GOT3 (cell line): Measurements from ENCODE around the gene IDS.
A peak's percentile ranks its signal among the peaks of the same experiment; 100 is the strongest.
"Not testable (repeated sequence)": the region's sequence is repeated elsewhere in the genome, so short reads cannot be mapped to it uniquely, and the experiment has no call there.

Experiments
- DNase-seq: peaks from one replicate; lab custom pipeline; 2025; ENCODE audit warnings: mixed read lengths; lab: John Stamatoyannopoulos, UW

IDS gene

GRCh38 chrX:149498767-149499166 lies 6.3 kb downstream of the IDS start:
- DNase-seq = no peak

- no peak for DNase-seq
Measured at GRCh38 chrX:149497626-149498025, 7.5 kb downstream of the IDS start.

- no peak for DNase-seq
Measured at GRCh38 chrX:149497054-149497453, 8.1 kb downstream of the IDS start.

- no peak for DNase-seq
Measured at GRCh38 chrX:149495573-149496071, 9.5 kb downstream of the IDS start.

GRCh38 chrX:149494844-149495565 lies 10.1 kb downstream of the IDS start:
- no peak for DNase-seq

GRCh38 chrX:149493567-149494562 lies 11.2 kb downstream of the IDS start:
- DNase-seq = no peak

- no peak for DNase-seq
Measured at GRCh38 chrX:149491812-149492211, 13.3 kb downstream of the IDS start.

- DNase-seq = no peak
Measured at GRCh38 chrX:149490100-149490499, 15.0 kb downstream of the IDS start.

GRCh38 chrX:149488411-149489052 lies 16.6 kb downstream of the IDS start:
- DNase-seq = not testable (repeated sequence)

GRCh38 chrX:149488008-149488407 lies 17.1 kb downstream of the IDS start:
- DNase-seq = not testable (repeated sequence)

- no peak for DNase-seq
Measured at GRCh38 chrX:149487292-149487691, 17.8 kb downstream of the IDS start.

- no peak for DNase-seq
Measured at GRCh38 chrX:149476513-149476912, 28.6 kb downstream of the IDS start.

- DNase-seq = no peak
Measured at GRCh38 chrX:149473966-149474365, 31.1 kb downstream of the IDS start.

- DNase-seq = no peak
Measured at GRCh38 chrX:149473092-149473491, 32.0 kb downstream of the IDS start.

- DNase-seq = no peak
Measured at GRCh38 chrX:149472625-149473024, 32.5 kb downstream of the IDS start.

- no peak for DNase-seq
Measured at GRCh38 chrX:149471397-149471796, 33.7 kb downstream of the IDS start.

- DNase-seq = peak; percentile 10
Measured at GRCh38 chrX:149470955-149471354, 34.2 kb downstream of the IDS start.

GRCh38 chrX:149469406-149469805 lies 35.7 kb downstream of the IDS start:
- DNase-seq = no peak

GRCh38 chrX:149467920-149468319 lies 37.2 kb downstream of the IDS start:
- DNase-seq = no peak

- DNase-seq = no peak
Measured at GRCh38 chrX:149467461-149467860, 37.6 kb downstream of the IDS start.

- no peak for DNase-seq
Measured at GRCh38 chrX:149462849-149463248, 42.3 kb downstream of the IDS start.

- DNase-seq = no peak
Measured at GRCh38 chrX:149461746-149462145, 43.4 kb downstream of the IDS start.
